ENCODE data around the gene ZBTB20. TPM values are rescaled to one million over a fixed set of nuclear protein-coding genes. Genes with fewer than 3 reads are reported as not detected.

The ZBTB20 gene
- polyA plus RNA-seq, 1 donor: 1.1 TPM

- H3K4me3 ChIP-seq (ENCODE audit: low read length): no peak overlapping the region
- peaks cover 6% of the 10 kb centered on the region for H3K9me3 ChIP-seq (ENCODE audit: control insufficient read depth, low read depth, low read length)
- H3K4me1 ChIP-seq (ENCODE audit: control insufficient read depth, insufficient read depth, low read length): no peaks in the 10 kb centered on the region
- H3K27me3 ChIP-seq (ENCODE audit: control insufficient read depth, insufficient read depth, low read length): no peaks in the 10 kb centered on the region
- H3K27ac ChIP-seq (ENCODE audit: low read length): no peak overlapping the region
- H3K36me3 ChIP-seq (ENCODE audit: control insufficient read depth, insufficient read depth, low read length): no peaks in the 10 kb centered on the region
- DNase-seq: no peak
- 100% methylated on average over 1 of the region's 1 CpG for WGBS (ENCODE audit: insufficient coverage, low lambda C conversion rate)
Measured at GRCh38 chr3:114660808-114661207, 486.3 kb downstream of the ZBTB20 start.

- Histone ChIP-seq H3K4me1 (ENCODE audit: control insufficient read depth, insufficient read depth, low read length) (no peaks in the 10 kb centered on the region), H3K27ac (ENCODE audit: low read length) (no peak overlapping the region), H3K36me3 (ENCODE audit: control insufficient read depth, insufficient read depth, low read length) (no peaks in the 10 kb centered on the region), H3K27me3 (ENCODE audit: control insufficient read depth, insufficient read depth, low read length) (no peaks in the 10 kb centered on the region), H3K4me3 (ENCODE audit: low read length) (no peak overlapping the region), H3K9me3 (ENCODE audit: control insufficient read depth, low read depth, low read length) (peaks cover 9% of the 10 kb centered on the region)
- WGBS (ENCODE audit: insufficient coverage, low lambda C conversion rate): 68% methylated on average over 3 of the region's 6 CpGs
- peak in 1 of 2 donors; percentile 12 for DNase-seq
Measured at GRCh38 chr3:114660124-114660523, 487.0 kb downstream of the ZBTB20 start.

- H3K27me3 ChIP-seq (ENCODE audit: control insufficient read depth, insufficient read depth, low read length): no peaks in the 10 kb centered on the region
- DNase-seq: peak in 1 of 2 donors; percentile 20
Measured at GRCh38 chr3:114659109-114660061, 487.7 kb downstream of the ZBTB20 start.

GRCh38 chr3:114651555-114651954 is 495.5 kb downstream of the ZBTB20 start:
- no peaks in the 10 kb centered on the region for H3K4me1 ChIP-seq (ENCODE audit: control insufficient read depth, insufficient read depth, low read length)
- H3K27ac ChIP-seq (ENCODE audit: low read length): no peak overlapping the region
- no peak for DNase-seq
- H3K36me3 ChIP-seq (ENCODE audit: control insufficient read depth, insufficient read depth, low read length): no peaks in the 10 kb centered on the region
- no CpG with 5 or more reads among the region's 4 CpGs for WGBS (ENCODE audit: insufficient coverage, low lambda C conversion rate)
- no peak overlapping the region for H3K4me3 ChIP-seq (ENCODE audit: low read length)
- no peaks in the 10 kb centered on the region for H3K27me3 ChIP-seq (ENCODE audit: control insufficient read depth, insufficient read depth, low read length)
- peaks cover 4% of the 10 kb centered on the region for H3K9me3 ChIP-seq (ENCODE audit: control insufficient read depth, low read depth, low read length)

More at GRCh38 chr3:114659109-114660061, 487.7 kb downstream of the ZBTB20 start:
- peaks cover 6% of the 10 kb centered on the region for H3K9me3 ChIP-seq (ENCODE audit: control insufficient read depth, low read depth, low read length)
- H3K4me1 ChIP-seq (ENCODE audit: control insufficient read depth, insufficient read depth, low read length): no peaks in the 10 kb centered on the region
- no peak overlapping the region for H3K4me3 ChIP-seq (ENCODE audit: low read length)
- H3K27ac ChIP-seq (ENCODE audit: low read length): no peak overlapping the region
- WGBS (ENCODE audit: insufficient coverage, low lambda C conversion rate): 93% methylated on average over 2 of the region's 5 CpGs
- no peaks in the 10 kb centered on the region for H3K36me3 ChIP-seq (ENCODE audit: control insufficient read depth, insufficient read depth, low read length)

GRCh38 chr3:114650808-114651207 is 496.3 kb downstream of the ZBTB20 start:
- DNase-seq: no peak
- Histone ChIP-seq H3K27me3 (ENCODE audit: control insufficient read depth, insufficient read depth, low read length) (no peaks in the 10 kb centered on the region), H3K36me3 (ENCODE audit: control insufficient read depth, insufficient read depth, low read length) (no peaks in the 10 kb centered on the region), H3K4me3 (ENCODE audit: low read length) (no peak overlapping the region), H3K27ac (ENCODE audit: low read length) (no peak overlapping the region), H3K4me1 (ENCODE audit: control insufficient read depth, insufficient read depth, low read length) (no peaks in the 10 kb centered on the region), H3K9me3 (ENCODE audit: control insufficient read depth, low read depth, low read length) (peaks cover 4% of the 10 kb centered on the region)
- 60% methylated on average over 3 of the region's 3 CpGs for WGBS (ENCODE audit: insufficient coverage, low lambda C conversion rate)

- H3K27me3 ChIP-seq (ENCODE audit: control insufficient read depth, insufficient read depth, low read length): no peaks in the 10 kb centered on the region
Measured at GRCh38 chr3:114649331-114649730, 497.8 kb downstream of the ZBTB20 start.

GRCh38 chr3:114646526-114646925 is 500.6 kb downstream of the ZBTB20 start:
- 80% methylated on average over 1 of the region's 2 CpGs for WGBS (ENCODE audit: insufficient coverage, low lambda C conversion rate)
- H3K4me1 ChIP-seq (ENCODE audit: control insufficient read depth, insufficient read depth, low read length): no peaks in the 10 kb centered on the region

More at GRCh38 chr3:114649331-114649730, 497.8 kb downstream of the ZBTB20 start:
- Histone ChIP-seq H3K9me3 (ENCODE audit: control insufficient read depth, low read depth, low read length) (no peaks in the 10 kb centered on the region), H3K27ac (ENCODE audit: low read length) (no peak overlapping the region), H3K4me1 (ENCODE audit: control insufficient read depth, insufficient read depth, low read length) (no peaks in the 10 kb centered on the region), H3K36me3 (ENCODE audit: control insufficient read depth, insufficient read depth, low read length) (no peaks in the 10 kb centered on the region), H3K4me3 (ENCODE audit: low read length) (no peak overlapping the region)
- no peak for DNase-seq

GRCh38 chr3:114645392-114645791 is 501.7 kb downstream of the ZBTB20 start:
- Histone ChIP-seq H3K27ac (ENCODE audit: low read length) (no peak overlapping the region), H3K9me3 (ENCODE audit: control insufficient read depth, low read depth, low read length) (no peaks in the 10 kb centered on the region), H3K4me3 (ENCODE audit: low read length) (no peak overlapping the region), H3K27me3 (ENCODE audit: control insufficient read depth, insufficient read depth, low read length) (no peaks in the 10 kb centered on the region), H3K4me1 (ENCODE audit: control insufficient read depth, insufficient read depth, low read length) (no peaks in the 10 kb centered on the region), H3K36me3 (ENCODE audit: control insufficient read depth, insufficient read depth, low read length) (no peaks in the 10 kb centered on the region)
- WGBS (ENCODE audit: insufficient coverage, low lambda C conversion rate): no CpG with 5 or more reads among the region's 1 CpG
- no peak for DNase-seq

More at GRCh38 chr3:114646526-114646925, 500.6 kb downstream of the ZBTB20 start:
- no peak overlapping the region for H3K4me3 ChIP-seq (ENCODE audit: low read length)
- H3K27ac ChIP-seq (ENCODE audit: low read length): no peak overlapping the region
- H3K27me3 ChIP-seq (ENCODE audit: control insufficient read depth, insufficient read depth, low read length): no peaks in the 10 kb centered on the region
- no peaks in the 10 kb centered on the region for H3K36me3 ChIP-seq (ENCODE audit: control insufficient read depth, insufficient read depth, low read length)
- H3K9me3 ChIP-seq (ENCODE audit: control insufficient read depth, low read depth, low read length): no peaks in the 10 kb centered on the region
- DNase-seq: no peak

GRCh38 chr3:114644367-114644766 is 502.7 kb downstream of the ZBTB20 start:
- no peak overlapping the region for H3K4me3 ChIP-seq (ENCODE audit: low read length)
- H3K27ac ChIP-seq (ENCODE audit: low read length): no peak overlapping the region
- H3K27me3 ChIP-seq (ENCODE audit: control insufficient read depth, insufficient read depth, low read length): no peaks in the 10 kb centered on the region
- no peaks in the 10 kb centered on the region for H3K36me3 ChIP-seq (ENCODE audit: control insufficient read depth, insufficient read depth, low read length)
- no peaks in the 10 kb centered on the region for H3K9me3 ChIP-seq (ENCODE audit: control insufficient read depth, low read depth, low read length)
- no peak for DNase-seq
- 100% methylated on average over 1 of the region's 3 CpGs for WGBS (ENCODE audit: insufficient coverage, low lambda C conversion rate)
- H3K4me1 ChIP-seq (ENCODE audit: control insufficient read depth, insufficient read depth, low read length): no peaks in the 10 kb centered on the region

GRCh38 chr3:114642951-114643741 is 503.9 kb downstream of the ZBTB20 start:
- Histone ChIP-seq H3K4me3 (ENCODE audit: low read length) (no peak overlapping the region), H3K4me1 (ENCODE audit: control insufficient read depth, insufficient read depth, low read length) (no peaks in the 10 kb centered on the region), H3K27ac (ENCODE audit: low read length) (no peak overlapping the region), H3K9me3 (ENCODE audit: control insufficient read depth, low read depth, low read length) (no peaks in the 10 kb centered on the region), H3K27me3 (ENCODE audit: control insufficient read depth, insufficient read depth, low read length) (no peaks in the 10 kb centered on the region), H3K36me3 (ENCODE audit: control insufficient read depth, insufficient read depth, low read length) (no peaks in the 10 kb centered on the region)
- no peak for DNase-seq
- 100% methylated on average over 1 of the region's 1 CpG for WGBS (ENCODE audit: insufficient coverage, low lambda C conversion rate)
